NCI-H1436 (cell line): Measurements from ENCODE around the gene UGT1A4.

Experiments
- DNase-seq: peaks from one replicate; lab custom pipeline; 2025; lab: John Stamatoyannopoulos, UW

The UGT1A4 gene

DNA sequence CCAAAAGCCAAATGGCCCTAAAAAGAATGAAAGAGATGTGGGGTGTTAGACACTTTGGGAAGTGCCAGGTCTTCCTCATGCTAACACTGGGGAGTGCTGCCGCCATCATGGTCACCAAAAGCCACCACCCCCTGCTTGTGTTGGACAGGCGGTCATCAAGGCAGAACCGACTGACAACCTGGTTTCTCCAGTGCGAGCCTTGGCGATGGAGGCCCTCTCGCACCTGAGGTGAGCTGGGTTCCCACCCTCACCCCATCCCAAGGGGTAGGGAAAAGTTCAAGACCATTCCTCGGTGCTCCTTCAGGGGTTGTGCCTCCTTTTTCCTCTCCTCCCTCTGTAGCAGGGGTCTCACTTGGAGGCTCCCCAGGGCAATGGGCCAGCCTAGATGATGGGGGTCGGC, 93.2 kb downstream of the UGT1A4 start:
- DNase-seq, result no peak

GRCh38 chr2:233813236-233814055, 94.9 kb downstream of the UGT1A4 start:
- DNase-seq, result no peak

- DNase-seq, result no peak
Measured at GRCh38 chr2:233814056-233814835, 95.7 kb downstream of the UGT1A4 start.

DNA sequence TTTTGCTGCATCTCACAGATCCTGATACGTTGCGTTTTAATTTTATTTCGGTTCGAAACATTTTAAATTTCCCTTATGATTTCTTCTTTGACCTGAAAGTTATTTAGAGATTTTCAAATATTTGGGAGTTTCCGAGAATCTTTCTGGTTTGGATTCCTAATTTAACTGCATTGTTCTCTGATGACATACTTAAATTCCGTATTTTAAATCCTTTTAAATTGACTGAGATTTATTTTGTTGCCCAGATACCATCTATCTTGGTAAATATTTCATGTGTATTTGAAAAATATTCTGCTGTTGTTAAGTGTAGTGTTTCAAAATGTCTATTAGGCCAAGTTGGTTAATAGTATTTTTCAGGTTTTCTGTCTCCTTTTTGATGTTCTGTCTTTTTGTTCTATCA, 97.3 kb downstream of the UGT1A4 start:
- DNase-seq, result no peak

- no peak for DNase-seq
Measured at GRCh38 chr2:233816334-233816733, 97.8 kb downstream of the UGT1A4 start.

DNA sequence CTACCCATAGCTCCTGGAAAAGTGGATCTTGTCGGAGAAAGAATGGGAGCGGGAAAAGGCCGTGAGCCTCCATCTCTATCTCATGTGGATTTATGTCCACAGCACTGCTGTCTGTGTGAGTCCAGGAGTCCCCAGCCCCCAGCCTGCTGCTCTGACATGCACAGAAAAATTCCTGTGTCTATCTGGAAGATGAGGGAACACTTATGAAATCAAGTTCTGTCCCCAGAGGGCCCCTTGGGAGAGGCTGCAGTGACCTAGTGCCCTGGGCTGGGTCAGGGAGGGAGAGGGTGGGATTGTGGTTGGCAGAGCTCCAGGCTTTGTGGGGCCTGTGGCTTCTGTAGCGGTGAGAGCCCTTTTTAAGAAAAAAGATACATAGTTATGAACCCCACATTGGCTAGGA, 98.2 kb downstream of the UGT1A4 start:
- no peak for DNase-seq

DNA sequence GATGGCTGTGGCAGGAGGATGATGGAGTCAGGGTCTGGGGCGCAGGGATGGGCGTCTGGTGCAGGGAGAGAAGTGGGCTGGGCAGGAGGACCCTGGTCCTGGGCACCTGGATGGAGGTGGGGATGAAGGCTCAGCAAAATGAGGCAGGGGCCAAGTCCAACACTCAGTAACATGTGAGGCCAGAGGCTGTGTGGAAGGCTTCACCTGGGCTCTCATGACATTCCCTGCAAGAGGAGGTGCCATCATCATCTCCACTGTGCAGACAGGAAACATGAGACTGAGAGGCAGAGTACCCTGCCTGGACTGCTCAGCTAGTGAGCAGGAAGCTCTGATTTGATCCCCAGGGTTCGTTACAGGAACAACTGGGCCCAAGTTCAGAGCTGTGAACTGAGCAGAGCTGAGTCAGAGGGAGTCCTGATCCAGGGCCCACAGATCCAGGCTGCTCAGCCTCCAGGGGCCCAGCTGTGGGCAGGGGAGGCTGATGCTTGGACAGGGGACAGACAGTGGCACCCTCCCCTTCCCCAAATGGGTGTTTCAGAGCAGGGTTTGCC, 98.9 kb downstream of the UGT1A4 start:
- DNase-seq, result no peak

- no peak for DNase-seq
Measured at GRCh38 chr2:233817995-233818638, 99.6 kb downstream of the UGT1A4 start.

DNA sequence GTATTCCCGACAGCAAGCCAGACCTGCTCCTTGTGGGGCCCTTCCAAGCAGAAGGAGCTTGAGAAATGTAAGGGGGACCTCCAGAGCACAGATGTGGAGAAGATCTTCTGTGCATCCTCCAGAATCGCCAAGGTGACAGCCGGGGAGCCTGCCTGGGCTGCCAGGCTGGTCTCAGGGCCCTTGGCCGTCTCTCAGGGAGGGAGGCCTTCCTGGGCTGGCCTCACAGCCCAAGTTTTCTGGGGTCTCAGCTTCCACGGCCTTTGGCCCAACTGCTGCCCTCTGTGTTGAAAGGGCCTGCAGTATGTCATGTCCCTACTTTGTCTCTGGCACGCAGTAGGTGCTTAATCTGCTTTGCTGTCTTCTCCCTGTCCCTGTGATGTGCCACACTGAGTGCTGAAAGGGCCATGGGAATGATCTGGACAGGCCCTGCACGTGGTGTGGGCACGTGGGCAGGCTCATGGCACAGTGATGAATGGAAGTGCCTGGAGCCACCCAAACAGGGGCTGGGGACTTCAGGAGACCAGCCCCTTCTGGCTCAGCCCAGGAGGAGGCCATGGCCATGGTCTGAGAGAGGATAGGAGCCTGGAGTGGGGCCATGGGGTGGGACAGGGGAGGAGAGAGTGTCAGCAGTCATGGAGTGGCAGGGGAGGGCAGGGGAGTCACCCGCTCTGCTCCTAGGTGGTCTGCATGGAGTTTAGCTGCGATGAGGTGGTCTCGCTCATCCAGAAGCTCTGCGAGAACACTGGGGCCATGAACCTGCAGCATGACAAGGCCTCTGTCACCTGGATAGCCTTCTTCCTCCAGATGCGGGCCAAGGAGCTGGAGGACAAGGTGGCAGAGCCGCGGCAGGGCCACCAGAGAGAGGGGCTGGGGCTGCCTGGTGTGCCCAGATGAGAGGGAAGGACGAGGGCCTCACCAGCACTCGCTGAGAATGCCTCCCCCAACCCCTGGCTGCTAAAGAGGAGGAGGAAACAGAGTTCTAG, 100.4 kb downstream of the UGT1A4 start:
- DNase-seq, result no peak

DNA sequence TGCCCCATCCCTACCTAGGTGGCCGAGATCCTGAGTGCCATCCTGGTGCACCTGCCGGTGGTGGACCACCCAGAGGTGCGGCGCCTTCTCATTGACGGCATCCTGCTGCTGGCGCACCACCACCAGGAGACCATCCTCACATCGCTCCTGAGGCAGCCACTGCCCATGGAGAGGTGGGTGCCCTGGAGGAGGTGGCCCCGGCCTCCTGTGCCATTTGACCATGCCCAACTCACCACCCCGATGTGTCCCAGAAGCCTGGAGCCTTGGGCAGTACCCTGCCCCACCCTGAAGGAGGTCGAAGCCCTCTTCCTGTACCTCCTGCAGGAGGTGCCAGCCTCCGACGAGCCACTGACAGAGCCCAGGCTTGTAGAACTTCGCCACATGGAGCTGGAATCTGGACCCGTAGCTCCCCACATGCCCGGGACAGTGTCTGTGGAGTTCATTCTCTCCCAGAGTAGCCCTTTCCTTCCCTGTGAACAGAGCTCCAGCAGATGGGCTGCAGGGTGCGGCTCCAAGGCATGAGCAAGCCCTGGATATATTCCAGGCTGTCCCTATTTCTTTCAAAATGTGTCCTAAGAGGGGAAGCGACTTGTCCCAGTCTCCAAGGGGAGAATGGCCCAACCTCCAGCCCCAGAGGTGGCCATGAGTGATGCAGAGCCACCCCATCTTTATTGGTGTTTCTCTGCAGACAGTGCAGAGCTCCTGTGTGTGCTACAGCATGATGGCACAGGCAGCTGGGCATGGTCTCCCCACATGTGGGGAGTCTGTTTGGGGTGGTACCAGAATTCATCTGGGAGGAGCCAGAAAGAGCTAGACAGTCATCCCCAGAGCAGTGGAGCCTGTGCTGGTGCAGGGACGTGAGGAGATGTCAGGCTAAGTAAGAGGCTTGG, 101.6 kb downstream of the UGT1A4 start:
- DNase-seq, result no peak

GRCh38 chr2:233820774-233821105, 102.2 kb downstream of the UGT1A4 start:
- no peak for DNase-seq

DNA sequence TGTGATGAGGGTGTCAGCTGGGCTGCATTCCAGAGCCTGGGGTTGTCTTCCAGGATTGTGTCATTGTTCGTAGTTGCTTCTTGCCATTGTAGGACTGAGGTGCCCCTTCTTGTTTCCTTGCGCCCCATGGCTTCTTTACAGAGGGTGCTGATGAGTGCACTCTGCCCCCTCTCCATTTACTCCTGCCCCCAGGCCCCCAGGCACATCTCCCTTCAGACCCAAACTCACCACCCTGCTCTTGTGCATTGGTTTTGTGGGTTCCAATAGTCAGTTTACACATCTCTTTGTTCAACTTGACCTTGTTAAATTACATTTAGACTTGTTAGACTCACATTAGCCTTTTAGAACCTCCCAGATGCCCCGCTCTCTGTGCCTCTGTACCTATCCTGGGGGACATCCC, 102.7 kb downstream of the UGT1A4 start:
- no peak for DNase-seq

- DNase-seq, result no peak
Measured at GRCh38 chr2:233821709-233822100, 103.2 kb downstream of the UGT1A4 start.

DNA sequence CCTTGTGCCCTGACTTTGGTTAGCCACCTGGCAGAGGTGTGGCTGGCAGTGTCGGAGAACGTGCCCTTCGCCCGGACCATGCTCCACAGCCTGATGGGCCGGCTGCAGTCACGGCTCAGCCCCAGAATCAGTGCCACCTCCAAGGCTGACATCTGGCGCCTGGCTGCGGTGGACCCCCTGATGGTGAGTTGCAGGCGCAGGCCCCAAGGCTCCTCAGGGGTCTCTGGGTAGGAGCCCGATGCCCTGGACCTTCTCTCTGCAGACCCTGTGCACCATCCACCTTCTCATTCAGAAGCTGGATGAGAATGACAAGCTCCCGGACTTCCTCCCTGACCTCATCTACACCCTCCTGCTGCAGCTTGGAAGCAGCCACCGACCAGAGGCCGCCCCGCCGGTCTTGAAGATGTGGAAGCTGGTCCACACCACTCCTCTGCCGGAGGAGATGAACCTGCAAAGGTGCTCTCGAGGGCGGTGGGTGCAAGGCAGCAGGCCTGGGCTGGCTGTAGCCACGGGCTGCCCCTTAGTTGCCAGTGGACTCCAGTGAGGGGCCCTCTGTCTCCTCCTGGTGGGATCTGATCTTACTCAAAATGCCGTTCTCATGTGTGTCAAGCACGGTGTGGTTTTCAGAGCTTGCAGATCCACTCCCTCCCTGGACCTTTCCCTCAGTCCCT, 103.7 kb downstream of the UGT1A4 start:
- DNase-seq, result no peak
